Fibroblast of lung (primary cell): ENCODE data around the gene PRRT2.

Source experiments
- CTCF ChIP-seq, 2 donors: IDR thresholded peaks in 1 of 2; conservative IDR thresholded peaks in 1 of 2; 1 replicate in 1 of 2; 2 replicates in 1 of 2; pipeline ENCODE4 v1.5.1; 2011 to 2012; ENCODE audit warnings: low read length in 2 of 2, control low read depth in 1 of 2, inconsistent platforms in 1 of 2, low read depth in 1 of 2, mild to moderate bottlenecking in 1 of 2
- EZH2 ChIP-seq: IDR thresholded peaks from 2 replicates; pipeline ENCODE4 v1.5.1; 2012; ENCODE audit warnings: low read length, control low read depth, mild to moderate bottlenecking; ENCODE audit errors: missing control alignments

- TF ChIP-seq CTCF (conservative IDR thresholded peaks at IDR 0.05 in 1 of 2, IDR thresholded peaks at IDR 0.05 in 1 of 2; ENCODE audit: low read depth in 1 of 2, low read length in 2 of 2) (no peak), EZH2 (no peak)
Measured at GRCh38 chr16:29854520-29855100, 42.6 kb downstream of the PRRT2 start.
